ENCODE data around the gene COL6A5. TPM values are rescaled to one million over a fixed set of nuclear protein-coding genes. Genes with fewer than 3 reads are reported as not detected.

Gene COL6A5
- total and polyA plus RNA-seq, 2 experiments from 2014 or later = 0.03 to 0.05 TPM

GRCh38 chr3:130433306-130433705 is 87.8 kb downstream of the COL6A5 start:
- Histone ChIP-seq H2AFZ (no peak overlapping the region), H3K27ac (ENCODE audit: low read depth) (no peak overlapping the region), H3F3A (replicated peaks; ENCODE audit: low read depth) (no peaks in the 10 kb centered on the region), H3K4me1 (ENCODE audit: insufficient read depth) (no peaks in the 10 kb centered on the region), H3K9me2 (ENCODE audit: insufficient read depth) (peaks cover 3% of the 10 kb centered on the region; the same call in 1 of the 2 replicates), H3K36me3 (ENCODE audit: insufficient read depth) (no peaks in the 10 kb centered on the region), H4K20me1 (replicated peaks; ENCODE audit: insufficient read depth) (no peaks in the 10 kb centered on the region), H3K79me2 (replicated peaks; ENCODE audit: insufficient read depth) (no peaks in the 10 kb centered on the region), H3K27me3 (ENCODE audit: insufficient read depth) (no peaks in the 10 kb centered on the region), H3K4me3 (no peak overlapping the region), H3K4me2 (no peak overlapping the region)
- Mint-ChIP-seq H3K36me3 (ENCODE audit: low read depth) (no peaks in the 10 kb centered on the region), H3K27ac (no peak overlapping the region), H3K9me3 (no peaks in the 10 kb centered on the region), H3K27me3 (ENCODE audit: insufficient read depth, low read depth, poor library complexity) (peaks cover 6% of the 10 kb centered on the region), H3K4me3 (no peak overlapping the region), H3K4me1 (peaks cover 8% of the 10 kb centered on the region)
- ATAC-seq = no peak
- no peak for DNase-seq (ENCODE audit: low spot score)
- TF ChIP-seq JUNB (IDR thresholded peaks at IDR 0.05; ENCODE audit: unreplicated experiment) = no peak
- no peak for TF ChIP-seq ZNF331 (CRISPR knock-in tag; IDR thresholded peaks at IDR 0.05; ENCODE audit: low read depth)
- no peak for TF ChIP-seq NANOG (IDR thresholded peaks at IDR 0.05; ENCODE audit: borderline replicate concordance)
- TF ChIP-seq, protein P1, sequence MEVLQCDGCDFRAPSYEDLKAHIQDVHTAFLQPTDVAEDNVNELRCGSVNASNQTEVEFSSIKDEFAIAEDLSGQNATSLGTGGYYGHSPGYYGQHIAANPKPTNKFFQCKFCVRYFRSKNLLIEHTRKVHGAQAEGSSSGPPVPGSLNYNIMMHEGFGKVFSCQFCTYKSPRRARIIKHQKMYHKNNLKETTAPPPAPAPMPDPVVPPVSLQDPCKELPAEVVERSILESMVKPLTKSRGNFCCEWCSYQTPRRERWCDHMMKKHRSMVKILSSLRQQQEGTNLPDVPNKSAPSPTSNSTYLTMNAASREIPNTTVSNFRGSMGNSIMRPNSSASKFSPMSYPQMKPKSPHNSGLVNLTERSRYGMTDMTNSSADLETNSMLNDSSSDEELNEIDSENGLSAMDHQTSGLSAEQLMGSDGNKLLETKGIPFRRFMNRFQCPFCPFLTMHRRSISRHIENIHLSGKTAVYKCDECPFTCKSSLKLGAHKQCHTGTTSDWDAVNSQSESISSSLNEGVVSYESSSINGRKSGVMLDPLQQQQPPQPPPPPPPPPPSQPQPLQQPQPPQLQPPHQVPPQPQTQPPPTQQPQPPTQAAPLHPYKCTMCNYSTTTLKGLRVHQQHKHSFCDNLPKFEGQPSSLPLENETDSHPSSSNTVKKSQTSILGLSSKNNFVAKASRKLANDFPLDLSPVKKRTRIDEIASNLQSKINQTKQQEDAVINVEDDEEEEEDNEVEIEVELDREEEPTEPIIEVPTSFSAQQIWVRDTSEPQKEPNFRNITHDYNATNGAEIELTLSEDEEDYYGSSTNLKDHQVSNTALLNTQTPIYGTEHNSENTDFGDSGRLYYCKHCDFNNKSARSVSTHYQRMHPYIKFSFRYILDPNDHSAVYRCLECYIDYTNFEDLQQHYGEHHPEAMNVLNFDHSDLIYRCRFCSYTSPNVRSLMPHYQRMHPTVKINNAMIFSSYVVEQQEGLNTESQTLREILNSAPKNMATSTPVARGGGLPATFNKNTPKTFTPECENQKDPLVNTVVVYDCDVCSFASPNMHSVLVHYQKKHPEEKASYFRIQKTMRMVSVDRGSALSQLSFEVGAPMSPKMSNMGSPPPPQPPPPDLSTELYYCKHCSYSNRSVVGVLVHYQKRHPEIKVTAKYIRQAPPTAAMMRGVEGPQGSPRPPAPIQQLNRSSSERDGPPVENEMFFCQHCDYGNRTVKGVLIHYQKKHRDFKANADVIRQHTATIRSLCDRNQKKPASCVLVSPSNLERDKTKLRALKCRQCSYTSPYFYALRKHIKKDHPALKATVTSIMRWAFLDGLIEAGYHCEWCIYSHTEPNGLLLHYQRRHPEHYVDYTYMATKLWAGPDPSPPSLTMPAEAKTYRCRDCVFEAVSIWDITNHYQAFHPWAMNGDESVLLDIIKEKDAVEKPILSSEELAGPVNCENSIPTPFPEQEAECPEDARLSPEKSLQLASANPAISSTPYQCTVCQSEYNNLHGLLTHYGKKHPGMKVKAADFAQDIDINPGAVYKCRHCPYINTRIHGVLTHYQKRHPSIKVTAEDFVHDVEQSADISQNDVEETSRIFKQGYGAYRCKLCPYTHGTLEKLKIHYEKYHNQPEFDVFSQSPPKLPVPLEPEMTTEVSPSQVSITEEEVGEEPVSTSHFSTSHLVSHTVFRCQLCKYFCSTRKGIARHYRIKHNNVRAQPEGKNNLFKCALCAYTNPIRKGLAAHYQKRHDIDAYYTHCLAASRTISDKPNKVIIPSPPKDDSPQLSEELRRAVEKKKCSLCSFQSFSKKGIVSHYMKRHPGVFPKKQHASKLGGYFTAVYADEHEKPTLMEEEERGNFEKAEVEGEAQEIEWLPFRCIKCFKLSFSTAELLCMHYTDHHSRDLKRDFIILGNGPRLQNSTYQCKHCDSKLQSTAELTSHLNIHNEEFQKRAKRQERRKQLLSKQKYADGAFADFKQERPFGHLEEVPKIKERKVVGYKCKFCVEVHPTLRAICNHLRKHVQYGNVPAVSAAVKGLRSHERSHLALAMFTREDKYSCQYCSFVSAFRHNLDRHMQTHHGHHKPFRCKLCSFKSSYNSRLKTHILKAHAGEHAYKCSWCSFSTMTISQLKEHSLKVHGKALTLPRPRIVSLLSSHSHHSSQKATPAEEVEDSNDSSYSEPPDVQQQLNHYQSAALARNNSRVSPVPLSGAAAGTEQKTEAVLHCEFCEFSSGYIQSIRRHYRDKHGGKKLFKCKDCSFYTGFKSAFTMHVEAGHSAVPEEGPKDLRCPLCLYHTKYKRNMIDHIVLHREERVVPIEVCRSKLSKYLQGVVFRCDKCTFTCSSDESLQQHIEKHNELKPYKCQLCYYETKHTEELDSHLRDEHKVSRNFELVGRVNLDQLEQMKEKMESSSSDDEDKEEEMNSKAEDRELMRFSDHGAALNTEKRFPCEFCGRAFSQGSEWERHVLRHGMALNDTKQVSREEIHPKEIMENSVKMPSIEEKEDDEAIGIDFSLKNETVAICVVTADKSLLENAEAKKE (CRISPR knock-in tag; IDR thresholded peaks at IDR 0.05) = no peak
- TF ChIP-seq REST (IDR thresholded peaks at IDR 0.05; ENCODE audit: unreplicated experiment) = no peak
- TF ChIP-seq, protein P2, sequence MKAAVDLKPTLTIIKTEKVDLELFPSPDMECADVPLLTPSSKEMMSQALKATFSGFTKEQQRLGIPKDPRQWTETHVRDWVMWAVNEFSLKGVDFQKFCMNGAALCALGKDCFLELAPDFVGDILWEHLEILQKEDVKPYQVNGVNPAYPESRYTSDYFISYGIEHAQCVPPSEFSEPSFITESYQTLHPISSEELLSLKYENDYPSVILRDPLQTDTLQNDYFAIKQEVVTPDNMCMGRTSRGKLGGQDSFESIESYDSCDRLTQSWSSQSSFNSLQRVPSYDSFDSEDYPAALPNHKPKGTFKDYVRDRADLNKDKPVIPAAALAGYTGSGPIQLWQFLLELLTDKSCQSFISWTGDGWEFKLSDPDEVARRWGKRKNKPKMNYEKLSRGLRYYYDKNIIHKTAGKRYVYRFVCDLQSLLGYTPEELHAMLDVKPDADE (IDR thresholded peaks at IDR 0.05) = no peak
- no peak for TF ChIP-seq CREB1 (CRISPR knock-in tag; IDR thresholded peaks at IDR 0.05; ENCODE audit: low read depth)
- TF ChIP-seq POLR2AphosphoS5 (IDR thresholded peaks at IDR 0.05; ENCODE audit: low read depth) = no peak
- TF ChIP-seq EZH2 (IDR thresholded peaks at IDR 0.05; ENCODE audit: low read depth, unreplicated experiment) = no peak
- TF ChIP-seq, protein P3, sequence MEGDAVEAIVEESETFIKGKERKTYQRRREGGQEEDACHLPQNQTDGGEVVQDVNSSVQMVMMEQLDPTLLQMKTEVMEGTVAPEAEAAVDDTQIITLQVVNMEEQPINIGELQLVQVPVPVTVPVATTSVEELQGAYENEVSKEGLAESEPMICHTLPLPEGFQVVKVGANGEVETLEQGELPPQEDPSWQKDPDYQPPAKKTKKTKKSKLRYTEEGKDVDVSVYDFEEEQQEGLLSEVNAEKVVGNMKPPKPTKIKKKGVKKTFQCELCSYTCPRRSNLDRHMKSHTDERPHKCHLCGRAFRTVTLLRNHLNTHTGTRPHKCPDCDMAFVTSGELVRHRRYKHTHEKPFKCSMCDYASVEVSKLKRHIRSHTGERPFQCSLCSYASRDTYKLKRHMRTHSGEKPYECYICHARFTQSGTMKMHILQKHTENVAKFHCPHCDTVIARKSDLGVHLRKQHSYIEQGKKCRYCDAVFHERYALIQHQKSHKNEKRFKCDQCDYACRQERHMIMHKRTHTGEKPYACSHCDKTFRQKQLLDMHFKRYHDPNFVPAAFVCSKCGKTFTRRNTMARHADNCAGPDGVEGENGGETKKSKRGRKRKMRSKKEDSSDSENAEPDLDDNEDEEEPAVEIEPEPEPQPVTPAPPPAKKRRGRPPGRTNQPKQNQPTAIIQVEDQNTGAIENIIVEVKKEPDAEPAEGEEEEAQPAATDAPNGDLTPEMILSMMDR (conservative IDR thresholded peaks at IDR 0.05; ENCODE audit: low read depth in 2 of 2) = no peak
- no peak for TF ChIP-seq ZNF114 (CRISPR knock-in tag; IDR thresholded peaks at IDR 0.05)
- TF ChIP-seq EZH2phosphoT487 (IDR thresholded peaks at IDR 0.05; ENCODE audit: unreplicated experiment) = no peak
- TF ChIP-seq STAT1 (IDR thresholded peaks at IDR 0.05; ENCODE audit: unreplicated experiment) = no peak
